Ascending aorta (tissue), 2 donors: ENCODE results near the gene FSTL5. TPM values are rescaled to one million over a fixed set of nuclear protein-coding genes. Genes with fewer than 3 reads are reported as not detected.

Source experiments
- DNase-seq, 2 donors: peaks; one replicate each; pipeline ENCODE4 v3.0.0-alpha.2; 2019; ENCODE audit warnings: low spot score in 2 of 2
- H3K27ac ChIP-seq, 2 donors: fragments of 200-600 bp; sonication (generic); one replicate each; pipeline ENCODE4 v1.5.1; 2016 to 2017; ENCODE audit warnings: mild to moderate bottlenecking in 1 of 2
- H3K27me3 ChIP-seq: fragments of 200-600 bp; sonication (generic); one replicate; pipeline ENCODE4 v1.5.1; 2017
- H3K36me3 ChIP-seq, 2 donors: fragments of 200-600 bp; sonication (generic); one replicate each; pipeline ENCODE4 v1.5.1; 2016
- H3K4me1 ChIP-seq, 2 donors: fragments of 200-600 bp; sonication (generic); one replicate each; pipeline ENCODE4 v1.5.1; 2016 to 2017; ENCODE audit warnings: mild to moderate bottlenecking in 1 of 2
- H3K4me3 ChIP-seq, 2 donors: fragments of 200-600 bp; sonication (generic); one replicate each; pipeline ENCODE4 v1.5.1; 2016 to 2017; ENCODE audit warnings: mild to moderate bottlenecking in 1 of 2
- H3K9me3 ChIP-seq, 2 donors: fragments of 200-600 bp; sonication (generic); one replicate each; pipeline ENCODE4 v1.5.1; 2016
- CTCF ChIP-seq, 3 experiments: fragments of 200-600 bp in 2 of 3; fragments of 450-650 bp in 1 of 3; sonication (generic) in 2 of 3; IDR thresholded peaks; one replicate each; pipeline ENCODE4 v1.5.1; 2016 to 2019; ENCODE audit warnings: antibody characterized with exemption in 3 of 3, mild to moderate bottlenecking in 1 of 3, moderate library complexity in 1 of 3
- intact Hi-C: fragments of 100-400 bp; cut with DNase I; formaldehyde crosslinking; loops from one replicate; pipeline ENCODE4 v1.15.1; 2023
- total RNA-seq: library from RNA; depleted of rRNA; stranded (reverse); fragments of >200 nt; gene quantifications from one replicate; pipeline ENCODE4 v1.1.0, GENCODE V29; 2016

FSTL5 gene
- total RNA-seq, 1 donor from 2014 or later = not detected

- H3K27me3 ChIP-seq = no peaks in the 10 kb centered on the region
- no peak for DNase-seq
- intact Hi-C loops = no loop called here
- TF ChIP-seq CTCF (IDR thresholded peaks at IDR 0.05) = no peak
- no peaks in the 10 kb centered on the region for H3K9me3 ChIP-seq
- no peak overlapping the region for H3K4me3 ChIP-seq
- H3K4me1 ChIP-seq = no peaks in the 10 kb centered on the region
- H3K36me3 ChIP-seq = no peaks in the 10 kb centered on the region
- no peak overlapping the region for H3K27ac ChIP-seq
These were observed 820.2 kb downstream of the FSTL5 start for GRCh38 chr4:161343569-161343950.

- intact Hi-C loops = no loop called here
- H3K4me3 ChIP-seq = no peak overlapping the region
- no peak for DNase-seq
- no peaks in the 10 kb centered on the region for H3K36me3 ChIP-seq
- H3K9me3 ChIP-seq = no peaks in the 10 kb centered on the region
- H3K4me1 ChIP-seq = no peaks in the 10 kb centered on the region
- H3K27ac ChIP-seq = no peak overlapping the region
- H3K27me3 ChIP-seq = no peaks in the 10 kb centered on the region
- TF ChIP-seq CTCF (IDR thresholded peaks at IDR 0.05) = no peak
These were observed 820.8 kb downstream of the FSTL5 start for GRCh38 chr4:161342881-161343568.

- intact Hi-C loops = no loop called here
- Histone ChIP-seq H3K9me3 (no peaks in the 10 kb centered on the region), H3K27ac (no peak overlapping the region), H3K4me3 (no peak overlapping the region), H3K4me1 (no peaks in the 10 kb centered on the region), H3K27me3 (no peaks in the 10 kb centered on the region), H3K36me3 (no peaks in the 10 kb centered on the region)
- DNase-seq = no peak
- no peak for TF ChIP-seq CTCF (IDR thresholded peaks at IDR 0.05)
These were observed 827.2 kb downstream of the FSTL5 start for GRCh38 chr4:161336621-161337020.

- Histone ChIP-seq H3K27ac (no peak overlapping the region), H3K4me3 (no peak overlapping the region), H3K4me1 (no peaks in the 10 kb centered on the region), H3K9me3 (no peaks in the 10 kb centered on the region), H3K36me3 (no peaks in the 10 kb centered on the region), H3K27me3 (no peaks in the 10 kb centered on the region)
- DNase-seq = no peak
- no peak for TF ChIP-seq CTCF (IDR thresholded peaks at IDR 0.05)
- intact Hi-C loops = no loop called here
These were observed 827.7 kb downstream of the FSTL5 start for GRCh38 chr4:161336016-161336530.
